Activated T-cell treated with anti-CD3 and anti-CD28 coated beads for 48 hours (primary cell): Measurements from ENCODE around the gene TP53I11.

Experiments used
- DNase-seq: peaks from one replicate; pipeline ENCODE4 v3.0.0-alpha.2; 2020; ENCODE audit warnings: low read depth

The TP53I11 gene

GRCh38 chr11:44885065-44885810 lies 65.4 kb downstream of the TP53I11 start:
- DNase-seq, result no peak

GRCh38 chr11:44884056-44884455 lies 66.6 kb downstream of the TP53I11 start:
- no peak for DNase-seq

GRCh38 chr11:44883277-44883676 lies 67.4 kb downstream of the TP53I11 start:
- DNase-seq, result no peak
